ENCODE results near the gene NDUFC1. TPM values are rescaled to one million over a fixed set of nuclear protein-coding genes. Genes with fewer than 3 reads are reported as not detected.

The NDUFC1 gene
- polyA plus RNA-seq, 12 donors, result 51.1 to 71.0 (median 57.9) TPM; not detected in 1

DNA sequence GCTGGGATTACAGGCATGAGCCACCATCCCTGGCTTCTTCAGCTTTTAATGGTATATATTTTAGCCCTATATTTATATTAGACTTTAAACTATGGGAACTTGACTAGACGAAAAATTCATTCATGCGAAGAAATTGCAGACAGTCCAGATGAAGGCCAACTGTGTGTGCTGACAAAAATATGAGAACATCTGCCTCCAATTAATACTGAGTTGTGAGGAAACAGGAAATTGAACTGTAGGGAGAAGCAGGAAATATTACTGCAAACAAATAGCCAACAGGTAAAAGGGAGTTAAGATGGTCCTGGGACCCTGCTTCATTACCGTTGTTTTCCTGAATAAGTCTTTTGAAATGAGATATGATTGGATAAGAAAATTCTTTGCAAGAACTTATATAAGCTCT lies 48.6 kb downstream of the NDUFC1 start:
- no peak for DNase-seq

DNA sequence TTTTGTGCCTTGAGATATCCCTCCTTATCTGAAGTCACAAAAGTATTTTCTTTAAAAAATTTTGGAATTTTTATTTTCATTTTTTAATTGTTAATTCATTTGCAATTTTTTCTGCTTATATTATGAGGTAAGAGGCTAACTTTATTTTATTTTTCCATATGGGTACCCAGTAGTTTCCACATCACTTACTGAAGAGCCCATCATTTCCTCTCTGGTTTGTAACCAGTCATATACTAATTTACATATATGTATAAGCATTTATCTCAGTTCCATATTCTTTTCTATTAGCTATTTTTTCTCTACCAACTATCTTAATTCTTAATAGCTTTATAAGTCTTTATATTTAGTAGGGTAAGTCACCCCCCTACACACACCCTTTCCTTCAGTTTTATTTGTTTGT lies 49.2 kb downstream of the NDUFC1 start:
- no peak for DNase-seq

DNA sequence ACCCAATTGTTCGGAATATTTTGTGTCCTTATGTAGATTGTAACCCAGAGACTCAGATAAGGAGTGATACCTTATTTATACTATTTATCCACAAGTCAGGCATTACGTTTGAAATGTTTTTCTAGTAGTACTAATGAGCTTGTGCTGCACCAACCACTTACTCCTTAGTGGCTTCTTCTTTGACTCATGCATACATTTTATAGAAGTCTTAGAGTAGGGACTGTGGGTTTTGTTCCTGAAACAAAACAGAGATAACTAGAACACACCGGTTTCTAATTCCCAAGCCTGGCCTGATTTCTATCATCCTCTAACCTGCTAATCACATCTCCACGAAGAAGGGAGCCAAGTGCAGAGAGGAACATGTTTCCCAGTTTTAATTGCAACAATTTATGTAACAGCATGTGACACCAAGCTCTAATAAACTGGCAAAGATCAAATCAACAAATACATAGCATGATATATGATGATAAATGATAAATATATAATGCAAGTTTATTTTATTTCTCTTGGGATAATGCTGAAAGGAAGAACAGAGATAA lies 54.5 kb downstream of the NDUFC1 start:
- DNase-seq, result no peak

DNA sequence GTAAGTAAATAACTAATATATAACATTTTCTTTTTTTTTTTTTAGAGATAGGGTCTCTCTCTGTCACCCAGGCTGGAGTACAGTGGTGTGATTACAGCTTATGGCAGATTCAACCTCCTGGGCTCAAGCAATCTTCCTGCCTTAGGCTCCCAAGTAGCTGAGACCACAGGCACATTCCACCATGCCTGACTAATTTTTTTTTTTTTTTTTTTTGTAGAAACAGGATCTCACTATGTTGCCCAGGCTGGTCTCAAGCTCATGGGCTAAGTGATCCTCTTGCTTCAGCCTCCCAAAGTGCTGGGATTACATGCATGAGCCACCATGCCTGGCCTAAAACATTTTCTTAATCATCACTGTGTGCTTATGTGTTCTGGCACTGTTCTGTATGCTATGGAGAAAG lies 55.0 kb downstream of the NDUFC1 start:
- DNase-seq, result no peak

DNA sequence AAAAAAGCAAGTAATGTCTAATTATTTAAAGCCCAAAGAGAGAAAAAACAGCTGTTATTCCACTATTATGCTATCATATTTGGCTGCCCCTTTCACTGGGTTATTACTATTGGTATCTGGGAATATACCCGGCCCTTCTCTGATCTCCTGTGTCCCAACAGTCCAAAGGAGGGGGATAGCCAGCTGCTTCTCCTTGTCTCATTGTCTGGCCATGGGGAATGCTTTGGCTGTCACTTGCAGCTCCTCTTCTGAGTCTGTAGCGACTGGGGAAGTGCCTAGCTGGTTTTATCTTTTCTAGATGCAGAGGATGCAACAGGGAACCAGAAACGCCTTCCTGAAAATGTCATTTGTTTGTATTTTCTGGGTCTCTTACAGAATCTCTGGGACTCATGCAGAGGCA lies 56.1 kb downstream of the NDUFC1 start:
- DNase-seq, result no peak

DNA sequence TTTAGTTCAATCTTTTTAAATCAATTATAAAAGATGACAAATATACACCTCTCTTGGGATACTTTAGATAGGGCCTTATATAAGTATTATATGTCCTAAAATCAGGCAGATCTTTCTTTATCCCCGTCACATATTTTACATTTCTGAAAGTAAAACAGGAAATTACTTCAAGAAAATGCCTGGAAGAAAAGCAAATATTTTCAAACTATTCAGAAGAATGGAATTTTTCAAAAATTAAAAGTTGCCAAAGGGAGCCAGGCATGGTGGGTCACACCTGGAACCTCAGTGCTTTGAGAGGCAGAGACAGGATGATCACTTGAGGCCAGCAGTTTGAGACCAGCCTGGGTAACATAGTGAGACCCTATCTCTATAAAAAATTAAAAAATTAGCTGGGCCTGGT lies 56.7 kb downstream of the NDUFC1 start:
- no peak for DNase-seq

DNA sequence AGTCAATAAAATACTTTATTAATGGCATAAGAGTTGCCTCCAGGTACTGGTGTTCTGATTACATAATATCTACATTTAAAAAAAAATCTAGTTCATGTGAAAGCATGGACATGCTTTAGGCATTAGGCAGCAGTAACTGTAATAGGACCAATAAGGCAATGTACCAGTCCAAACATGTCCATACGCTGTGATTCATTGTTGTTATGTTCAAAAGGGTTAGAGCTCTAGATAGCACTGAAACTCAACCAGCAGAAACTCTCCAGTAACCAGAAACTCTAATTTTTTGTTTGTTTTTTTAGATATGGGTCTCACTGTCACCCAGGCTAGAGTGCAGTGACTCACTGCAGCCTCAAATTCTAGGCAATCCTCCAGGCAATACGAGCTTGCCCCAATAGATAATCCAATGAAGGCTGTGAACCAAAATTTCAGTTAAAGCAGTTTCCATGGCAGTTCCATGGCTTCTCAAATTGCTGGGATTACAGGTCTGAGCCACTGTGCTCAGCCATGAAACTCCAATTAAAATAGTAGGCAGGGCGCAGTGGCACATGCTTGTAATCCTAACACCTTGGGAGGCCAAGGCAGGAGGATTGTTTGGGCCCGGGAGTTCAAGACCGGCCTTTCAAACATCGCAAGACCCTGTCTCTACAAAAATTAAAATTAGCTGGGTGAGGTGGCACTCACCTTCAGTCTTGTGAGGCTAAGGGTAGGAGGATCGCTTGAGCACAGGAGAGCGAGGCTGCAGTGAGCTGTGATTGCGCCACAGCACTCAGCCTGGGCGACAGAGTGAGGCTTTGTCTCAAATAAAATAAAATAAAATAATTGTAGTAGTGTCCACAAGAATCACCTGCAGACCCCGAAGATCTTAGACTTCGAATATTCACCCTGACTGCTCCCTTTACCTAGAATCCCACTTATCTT lies 58.6 kb downstream of the NDUFC1 start:
- no peak for DNase-seq

DNA sequence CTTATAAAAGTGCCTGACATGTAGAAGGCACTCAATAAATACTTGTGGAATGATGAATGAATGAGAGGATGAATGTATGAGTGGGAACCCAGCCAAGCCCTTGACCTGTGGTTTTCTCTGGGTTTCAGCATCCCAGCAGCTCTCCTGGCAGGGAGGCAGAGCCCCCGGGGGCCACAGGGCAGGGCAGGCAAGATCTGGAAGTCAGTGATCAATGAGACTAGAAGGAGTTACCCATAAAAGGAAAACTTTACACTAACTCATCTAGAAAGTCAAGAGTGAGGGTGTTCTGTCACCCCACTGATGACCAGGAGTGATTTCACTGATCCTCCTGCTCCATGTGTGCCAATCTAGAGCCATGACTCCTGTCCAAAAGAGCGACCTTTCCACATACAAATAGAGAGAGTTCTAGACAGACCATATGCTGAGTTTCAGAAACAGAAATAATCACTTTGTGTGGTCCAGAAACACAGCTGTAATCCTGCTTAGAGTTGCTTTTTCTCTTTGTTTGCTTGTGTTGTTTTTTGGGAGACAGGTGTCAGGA lies 59.7 kb downstream of the NDUFC1 start:
- no peak for DNase-seq

DNA sequence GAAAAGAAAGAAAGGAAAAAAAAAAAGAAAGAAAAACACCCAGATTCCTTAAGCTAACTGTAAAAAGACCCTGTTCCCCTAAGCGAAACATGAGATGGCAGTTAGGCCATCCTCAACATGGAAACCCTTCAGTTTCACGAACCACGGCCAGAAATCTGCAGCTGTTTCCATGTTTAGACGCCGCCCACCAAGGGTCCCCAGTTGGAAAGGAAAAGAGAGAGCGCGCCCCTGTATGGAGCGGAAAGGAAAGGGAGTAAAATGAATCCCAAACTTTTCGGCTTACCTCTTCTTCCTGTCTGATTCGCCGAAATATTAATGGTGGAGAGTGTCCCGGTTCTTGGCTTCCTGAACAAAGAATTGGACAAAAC lies 60.5 kb downstream of the NDUFC1 start:
- no peak for DNase-seq

DNA sequence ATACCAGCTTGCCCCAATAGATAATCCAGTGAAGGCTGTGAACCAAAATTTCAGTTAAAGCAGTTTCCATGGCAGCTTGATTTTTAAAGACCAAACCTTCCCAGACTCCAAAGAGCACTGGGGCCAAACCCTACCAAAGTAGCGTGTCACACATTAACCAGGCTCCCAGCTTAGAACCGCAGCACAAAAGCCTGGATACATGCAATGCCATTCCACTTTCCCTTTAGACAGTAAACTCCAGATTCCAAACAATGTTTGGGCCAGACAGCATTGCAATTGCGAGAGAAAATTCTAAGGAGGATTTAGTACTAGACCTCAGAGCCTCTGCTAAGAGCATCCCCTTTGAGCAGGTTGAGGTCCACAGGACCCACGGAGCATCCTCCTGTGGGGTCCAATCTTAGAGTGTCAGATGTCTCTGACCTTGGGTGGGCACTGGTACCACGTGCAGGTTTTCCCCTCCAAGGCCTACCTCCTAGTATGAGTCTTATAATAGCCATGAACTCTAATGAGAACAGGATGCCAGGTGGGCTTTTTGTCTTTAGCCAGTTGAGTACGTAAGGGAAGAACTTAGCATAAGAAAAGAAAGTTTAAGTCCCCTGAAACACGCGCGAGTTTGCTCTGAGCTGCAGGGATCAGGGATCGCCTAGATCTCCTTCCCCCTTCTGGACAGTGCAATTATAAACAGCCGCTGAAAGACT lies 61.0 kb downstream of the NDUFC1 start:
- no peak for DNase-seq

Other genes with a start within 250 kb of the NDUFC1 start
- gene ELF2, start 125.3 kb downstream of the NDUFC1 start, polyA plus RNA-seq (ENCODE audit: insufficient read length in 12 of 12), result 10 to 100 TPM in 11 of 12 donors, not detected in 1; 41.1 to 66.7 (median 52.9) TPM
- under 1 TPM in 9 of 12 donors, not detected in 3; 0.20 to 0.80 (median 0.42) TPM for gene MGARP, start 22.3 kb downstream of the NDUFC1 start, polyA plus RNA-seq (ENCODE audit: insufficient read length in 12 of 12)
- gene NAA15, start 972 bp downstream of the NDUFC1 start, polyA plus RNA-seq (ENCODE audit: insufficient read length in 12 of 12), result 100 to 1,000 TPM in 1 of 12 donors, 10 to 100 TPM in 11; 24.7 to 200 (median 31.1) TPM
- 10 to 100 TPM in 7 of 12 donors, 1 to 10 TPM in 4, not detected in 1; 6.7 to 13.8 (median 10.3) TPM for gene RAB33B, start 151.6 kb upstream of the NDUFC1 start, polyA plus RNA-seq (ENCODE audit: insufficient read length in 12 of 12)

All from muscle of arm (tissue), 12 donors.